Lower lobe of right lung (tissue), 2 donors: ENCODE results near the gene SDC3. TPM values are rescaled to one million over a fixed set of nuclear protein-coding genes. Genes with fewer than 3 reads are reported as not detected.

ENCODE experiments used
- ATAC-seq, 2 donors: fragments of 200-7000 bp; cut with Tn5 transposase; one replicate each; pipeline ENCODE4 v1.9.1; 2020 to 2022; ENCODE audit warnings: mild to moderate bottlenecking in 2 of 2, moderate library complexity in 2 of 2
- DNase-seq: peaks from one replicate; pipeline ENCODE4 v3.0.0-alpha.2; 2020
- H3K27ac ChIP-seq: fragments of 200-600 bp; one replicate; pipeline ENCODE4 v1.8.0; 2022
- H3K27me3 ChIP-seq: fragments of 200-600 bp; one replicate; pipeline ENCODE4 v1.8.0; 2022; ENCODE audit warnings: low read depth
- H3K36me3 ChIP-seq: fragments of 200-600 bp; one replicate; pipeline ENCODE4 v1.8.0; 2022; ENCODE audit warnings: mild to moderate bottlenecking
- H3K4me1 ChIP-seq: fragments of 200-600 bp; one replicate; pipeline ENCODE4 v1.8.0; 2022
- H3K4me3 ChIP-seq: fragments of 200-600 bp; one replicate; pipeline ENCODE4 v1.8.0; 2022; ENCODE audit warnings: mild to moderate bottlenecking
- H3K9me3 ChIP-seq: fragments of 200-600 bp; one replicate; pipeline ENCODE4 v1.8.0; 2022
- intact Hi-C: fragments of 100-400 bp; cut with DNase I; formaldehyde crosslinking; loops from one replicate; pipeline ENCODE4 v1.11.0; 2022
- total RNA-seq: library from RNA; stranded (reverse); fragmentation: NEBNext Ultra II Directional; extraction: Animal tissue kit (Norgen Biotek cat#: 25700); gene quantifications from one replicate; pipeline ENCODE4 v1.2.1, GENCODE V29; 2021
- TF ChIP-seq, protein P1 (sequence below): fragments of 200-600 bp; IDR thresholded peaks from one replicate; pipeline ENCODE4 v1.8.0; 2022; ENCODE audit warnings: antibody characterized with exemption, mild to moderate bottlenecking
- donor health status: DM: no; HTN: yes; CAD: no; lungs with severe emphysema.

SDC3 gene
- total RNA-seq, 1 donor from 2014 or later, result 43.5 TPM

DNA sequence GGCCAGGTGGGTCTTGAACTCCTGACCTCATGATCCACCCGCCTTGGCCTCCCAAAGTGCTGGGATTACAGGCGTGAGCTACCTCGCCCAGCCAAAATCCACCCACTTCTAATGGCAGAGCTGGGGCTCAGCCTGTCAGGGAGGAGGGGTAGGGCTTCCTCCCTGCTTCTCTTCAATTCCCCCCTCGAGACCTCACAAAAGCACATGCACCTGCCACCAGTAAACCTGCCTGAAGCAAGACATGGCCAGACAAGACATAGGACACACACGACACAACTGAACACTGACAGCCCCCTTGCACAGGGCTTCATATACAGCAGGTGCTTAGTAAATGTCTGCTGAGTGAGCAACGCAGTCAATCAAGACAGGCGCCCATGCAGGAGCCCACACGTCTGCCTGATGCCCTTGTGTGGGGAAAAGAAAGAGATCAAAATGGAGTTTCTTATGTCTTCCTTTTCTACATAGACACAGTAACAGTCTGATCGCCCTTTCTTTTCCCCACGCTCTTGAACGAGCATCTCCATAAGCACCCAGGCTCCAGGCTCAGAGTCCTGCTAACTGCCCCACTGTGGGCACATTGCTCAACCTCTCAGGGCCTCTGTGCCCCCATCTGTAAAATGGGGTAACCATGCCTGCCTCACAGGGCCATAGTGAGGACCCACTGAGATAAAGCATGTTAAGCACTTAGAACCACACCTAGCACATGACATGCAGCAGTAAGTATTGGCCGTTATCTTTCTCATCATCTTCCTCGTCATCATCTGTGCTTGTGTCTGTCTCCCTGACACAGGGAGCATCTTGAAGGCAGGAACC, 8.8 kb downstream of the SDC3 start:
- no peaks in the 10 kb centered on the region for H3K9me3 ChIP-seq
- TF ChIP-seq, protein P1, sequence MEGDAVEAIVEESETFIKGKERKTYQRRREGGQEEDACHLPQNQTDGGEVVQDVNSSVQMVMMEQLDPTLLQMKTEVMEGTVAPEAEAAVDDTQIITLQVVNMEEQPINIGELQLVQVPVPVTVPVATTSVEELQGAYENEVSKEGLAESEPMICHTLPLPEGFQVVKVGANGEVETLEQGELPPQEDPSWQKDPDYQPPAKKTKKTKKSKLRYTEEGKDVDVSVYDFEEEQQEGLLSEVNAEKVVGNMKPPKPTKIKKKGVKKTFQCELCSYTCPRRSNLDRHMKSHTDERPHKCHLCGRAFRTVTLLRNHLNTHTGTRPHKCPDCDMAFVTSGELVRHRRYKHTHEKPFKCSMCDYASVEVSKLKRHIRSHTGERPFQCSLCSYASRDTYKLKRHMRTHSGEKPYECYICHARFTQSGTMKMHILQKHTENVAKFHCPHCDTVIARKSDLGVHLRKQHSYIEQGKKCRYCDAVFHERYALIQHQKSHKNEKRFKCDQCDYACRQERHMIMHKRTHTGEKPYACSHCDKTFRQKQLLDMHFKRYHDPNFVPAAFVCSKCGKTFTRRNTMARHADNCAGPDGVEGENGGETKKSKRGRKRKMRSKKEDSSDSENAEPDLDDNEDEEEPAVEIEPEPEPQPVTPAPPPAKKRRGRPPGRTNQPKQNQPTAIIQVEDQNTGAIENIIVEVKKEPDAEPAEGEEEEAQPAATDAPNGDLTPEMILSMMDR, result no peak
- peaks cover 25% of the 10 kb centered on the region for H3K4me1 ChIP-seq
- intact Hi-C loops, result no loop called here
- no peak for DNase-seq
- no peak for ATAC-seq
- no peaks in the 10 kb centered on the region for H3K36me3 ChIP-seq
- H3K4me3 ChIP-seq, result no peak overlapping the region
- no peak overlapping the region for H3K27ac ChIP-seq
- no peaks in the 10 kb centered on the region for H3K27me3 ChIP-seq

DNA sequence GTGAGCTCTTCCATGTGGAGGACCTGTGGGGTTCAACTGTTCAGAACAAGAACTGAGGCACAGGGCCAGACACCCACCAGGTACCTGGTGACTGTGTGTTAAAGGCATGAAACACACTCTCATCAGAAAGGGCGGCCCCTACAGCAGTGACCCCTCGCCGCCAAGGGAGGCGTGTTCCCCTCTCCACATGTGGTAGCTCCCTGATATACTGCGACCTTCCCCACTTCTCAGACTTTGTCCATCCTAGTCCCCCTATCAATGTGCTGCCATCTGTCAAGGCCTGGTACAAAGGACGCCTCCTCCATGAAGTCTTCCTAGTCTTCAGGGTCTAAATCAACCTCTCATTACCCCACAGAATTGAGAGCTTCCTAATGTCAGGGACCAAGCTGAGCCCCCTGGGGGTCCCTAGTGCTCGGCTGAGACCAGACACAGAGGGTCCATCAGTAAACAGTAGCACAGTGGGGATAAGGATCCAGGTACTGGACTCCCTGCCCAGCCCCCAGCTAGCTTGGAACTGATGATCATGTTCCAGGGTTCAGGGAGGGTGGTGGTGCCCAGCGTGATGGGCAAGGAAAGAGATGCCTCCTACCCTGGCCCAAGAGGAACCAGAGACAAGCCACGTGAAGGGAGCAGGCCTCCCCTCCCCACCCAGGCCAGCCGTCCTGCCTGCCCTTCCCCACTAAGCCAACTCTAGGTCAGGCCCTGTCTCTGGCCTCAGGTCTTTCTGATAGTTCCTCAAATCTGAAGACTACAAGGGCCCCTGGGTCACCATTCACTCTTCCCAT, 10.3 kb downstream of the SDC3 start:
- H3K9me3 ChIP-seq, result no peaks in the 10 kb centered on the region
- TF ChIP-seq, protein P1, result no peak
- intact Hi-C loops, result no loop called here
- H3K4me3 ChIP-seq, result no peak overlapping the region
- DNase-seq (no peak), ATAC-seq (no peak)
- no peak overlapping the region for H3K27ac ChIP-seq
- no peaks in the 10 kb centered on the region for H3K27me3 ChIP-seq
- H3K4me1 ChIP-seq, result peaks cover 23% of the 10 kb centered on the region
- no peaks in the 10 kb centered on the region for H3K36me3 ChIP-seq

DNA sequence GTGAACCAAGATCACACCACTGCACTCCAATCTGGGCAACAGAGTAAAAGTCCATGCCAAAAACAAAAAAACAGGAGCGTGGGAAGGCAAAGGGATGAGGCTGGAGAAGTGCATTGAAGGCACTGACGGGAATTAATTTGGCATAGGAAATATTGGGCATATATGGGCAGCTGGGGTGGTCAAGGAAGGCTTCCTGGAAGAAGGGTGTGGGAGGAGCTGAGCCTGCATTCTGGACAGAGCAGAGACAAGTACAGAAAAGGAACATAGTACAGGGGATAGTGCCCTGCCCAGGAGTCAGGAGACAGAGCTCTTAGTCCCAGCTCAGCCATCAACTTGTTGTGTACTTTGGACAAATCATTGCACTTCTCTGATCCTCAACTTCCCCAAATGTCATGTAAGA, 11.7 kb downstream of the SDC3 start:
- DNase-seq (no peak), ATAC-seq (no peak)
- no peaks in the 10 kb centered on the region for H3K9me3 ChIP-seq
- no peak overlapping the region for H3K27ac ChIP-seq
- TF ChIP-seq, protein P1, result no peak
- peaks cover 16% of the 10 kb centered on the region for H3K4me1 ChIP-seq
- no peak overlapping the region for H3K4me3 ChIP-seq
- H3K27me3 ChIP-seq, result no peaks in the 10 kb centered on the region
- H3K36me3 ChIP-seq, result no peaks in the 10 kb centered on the region
- intact Hi-C loops, result no loop called here

DNA sequence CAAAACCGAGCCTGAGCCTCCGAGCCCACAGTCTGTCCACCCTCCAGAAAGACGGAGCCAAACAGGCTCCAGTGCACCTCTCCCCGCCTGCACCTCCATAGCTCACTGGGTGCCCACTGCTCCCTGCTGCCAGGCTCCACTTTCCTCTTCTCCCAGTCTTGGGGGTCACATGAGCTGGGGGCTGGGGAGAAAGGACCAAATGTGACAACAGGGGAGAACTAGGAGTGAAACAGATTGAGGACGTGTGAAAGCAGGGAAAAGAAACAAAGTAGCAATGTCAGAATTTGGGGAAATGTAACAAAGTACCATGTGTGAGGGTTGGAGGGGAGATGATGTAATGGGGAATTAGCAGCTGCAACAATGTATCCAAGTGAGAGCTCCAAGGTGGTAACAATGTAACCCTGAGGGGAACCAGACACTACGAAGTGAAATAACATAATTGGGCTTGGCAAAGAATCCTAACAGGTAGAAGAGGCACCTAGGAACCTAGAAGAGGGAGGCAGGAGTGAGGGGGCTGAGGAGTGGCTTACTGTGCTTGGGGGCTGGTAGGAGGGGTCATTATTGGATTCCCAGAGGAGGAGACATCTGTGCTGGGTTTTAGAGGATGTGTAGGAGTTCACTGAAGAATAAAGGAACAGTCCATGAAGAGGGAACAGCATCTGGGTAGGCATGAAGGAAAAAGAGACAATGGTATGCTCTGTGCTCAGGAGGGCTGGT, 12.5 kb downstream of the SDC3 start:
- peaks cover 16% of the 10 kb centered on the region for H3K4me1 ChIP-seq
- no peaks in the 10 kb centered on the region for H3K36me3 ChIP-seq
- TF ChIP-seq, protein P1, result no peak
- no peaks in the 10 kb centered on the region for H3K27me3 ChIP-seq
- DNase-seq (no peak), ATAC-seq (no peak)
- no peak overlapping the region for H3K27ac ChIP-seq
- intact Hi-C loops, result no loop called here
- no peak overlapping the region for H3K4me3 ChIP-seq
- no peaks in the 10 kb centered on the region for H3K9me3 ChIP-seq

DNA sequence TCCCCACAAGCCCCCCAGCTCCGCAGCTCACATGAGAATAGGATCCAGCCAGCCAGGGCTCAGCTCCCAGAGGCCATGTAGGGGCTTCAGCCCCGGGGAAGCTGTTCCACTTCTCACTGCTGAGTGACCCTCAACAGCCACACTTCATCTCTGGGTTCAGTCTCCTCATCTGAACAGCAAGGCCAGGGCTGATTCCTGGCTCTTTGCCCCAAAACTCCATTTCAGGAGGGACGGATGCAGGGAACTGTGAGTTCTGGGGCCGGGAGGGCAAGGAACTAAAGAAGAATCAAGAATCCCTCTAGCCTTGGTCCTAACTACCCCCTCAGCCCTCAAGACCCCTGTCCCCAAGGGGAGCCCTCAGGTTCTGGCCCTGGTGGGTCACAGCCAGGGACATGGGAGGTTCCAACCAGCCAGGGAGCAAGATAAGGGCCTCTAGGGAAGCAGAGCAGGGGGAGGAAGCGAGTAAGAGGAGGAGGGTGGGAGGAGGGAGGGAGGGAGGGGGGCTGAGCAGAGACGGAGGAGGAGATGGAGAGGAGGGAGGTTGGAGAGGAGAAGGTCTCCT, 13.1 kb downstream of the SDC3 start:
- TF ChIP-seq, protein P1, result no peak
- Histone ChIP-seq H3K27ac (no peak overlapping the region), H3K4me1 (peaks cover 14% of the 10 kb centered on the region), H3K27me3 (no peaks in the 10 kb centered on the region), H3K4me3 (no peak overlapping the region), H3K36me3 (no peaks in the 10 kb centered on the region), H3K9me3 (no peaks in the 10 kb centered on the region)
- intact Hi-C loops, result no loop called here
- DNase-seq, result no peak
- no peak for ATAC-seq
